SK-N-SH treated with all-trans-retinoic acid at 6 μM for 48 hours (cell line): ENCODE measurements around the gene TPR.

Experiments used
- ARNTL ChIP-seq: fragments of 450-650 bp; formaldehyde crosslinking; IDR thresholded peaks from 2 replicates; pipeline ENCODE4 v1.5.0; 2020; ENCODE audit warnings: low read depth, mild to moderate bottlenecking, moderate library complexity, borderline replicate concordance
- CSDC2 ChIP-seq: fragments of 250-450 bp; sonication (Bioruptor Pico); IDR thresholded peaks from 2 replicates; pipeline ENCODE4 v1.5.0; 2020; ENCODE audit warnings: mild to moderate bottlenecking, moderate library complexity
- ISL1 ChIP-seq: fragments of 250-450 bp; sonication (Bioruptor Pico); IDR thresholded peaks from 2 replicates; pipeline ENCODE4 v2.1.2; 2022; ENCODE audit warnings: mild to moderate bottlenecking, moderate library complexity
- OSR1 ChIP-seq: fragments of 250-450 bp; sonication (Bioruptor Pico); IDR thresholded peaks from 2 replicates; pipeline ENCODE4 v1.8.0; 2022; ENCODE audit warnings: moderate library complexity, mild to moderate bottlenecking, inconsistent platforms
- PATZ1 ChIP-seq: fragments of 250-450 bp; sonication (Bioruptor Pico); IDR thresholded peaks from 2 replicates; pipeline ENCODE4 v1.8.0; 2020; ENCODE audit warnings: mild to moderate bottlenecking, moderate library complexity, borderline replicate concordance
- POU6F1 ChIP-seq: fragments of 250-450 bp; sonication (Bioruptor Pico); IDR thresholded peaks from 2 replicates; pipeline ENCODE4 v1.8.0; 2021; ENCODE audit warnings: low read depth, mild to moderate bottlenecking, moderate library complexity, borderline replicate concordance
- RARB ChIP-seq: fragments of 250-450 bp; sonication (Bioruptor Pico); IDR thresholded peaks from 2 replicates; pipeline ENCODE4 v1.8.0; 2021; ENCODE audit warnings: mild to moderate bottlenecking, moderate library complexity
- SNAI2 ChIP-seq: fragments of 250-450 bp; sonication (Bioruptor Pico); IDR thresholded peaks from 2 replicates; pipeline ENCODE4 v1.5.0; 2020; ENCODE audit warnings: mild to moderate bottlenecking, moderate library complexity
- ZC3H10 ChIP-seq: fragments of 250-450 bp; sonication (Bioruptor Pico); IDR thresholded peaks from 2 replicates; pipeline ENCODE4 v1.5.1; 2021; ENCODE audit warnings: mild to moderate bottlenecking, moderate library complexity
- ZFP3 ChIP-seq: fragments of 250-450 bp; sonication (Bioruptor Pico); IDR thresholded peaks from 2 replicates; pipeline ENCODE4 v1.5.0; 2020; ENCODE audit warnings: mild to moderate bottlenecking, moderate library complexity
- ZNF565 ChIP-seq: fragments of 450-650 bp; formaldehyde crosslinking; conservative IDR thresholded peaks from 2 replicates; pipeline ENCODE4 v1.5.0; 2020; ENCODE audit warnings: low read depth, mild to moderate bottlenecking, moderate library complexity
- ZNF70 ChIP-seq: fragments of 450-650 bp; formaldehyde crosslinking; IDR thresholded peaks from 2 replicates; pipeline ENCODE4 v1.5.0; 2020; ENCODE audit warnings: mild to moderate bottlenecking, moderate library complexity
- ZNF8 ChIP-seq: fragments of 450-650 bp; formaldehyde crosslinking; IDR thresholded peaks from 2 replicates; pipeline ENCODE4 v1.5.0; 2020; ENCODE audit warnings: mild to moderate bottlenecking, moderate library complexity

- TF ChIP-seq OSR1 (CRISPR knock-in tag) (no peak), SNAI2 (no peak), RARB (CRISPR knock-in tag) (no peak), ZFP3 (no peak), ZNF8 (CRISPR knock-in tag) (no peak), PATZ1 (CRISPR knock-in tag) (no peak), ARNTL (CRISPR knock-in tag) (no peak), POU6F1 (CRISPR knock-in tag) (no peak), ZNF565 (CRISPR knock-in tag) (no peak), ISL1 (CRISPR knock-in tag) (no peak), CSDC2 (CRISPR knock-in tag) (no peak), ZNF70 (CRISPR knock-in tag) (no peak), ZC3H10 (CRISPR knock-in tag) (no peak)
Measured at GRCh38 chr1:186374303-186375151, 526 bp downstream of the TPR start.
